Measurements from ENCODE around the gene RPS6KA3.
"Not testable (repeated sequence)": the region's sequence is repeated elsewhere in the genome, so short reads cannot be mapped to it uniquely, and the experiment has no call there.

RPS6KA3 gene

DNA sequence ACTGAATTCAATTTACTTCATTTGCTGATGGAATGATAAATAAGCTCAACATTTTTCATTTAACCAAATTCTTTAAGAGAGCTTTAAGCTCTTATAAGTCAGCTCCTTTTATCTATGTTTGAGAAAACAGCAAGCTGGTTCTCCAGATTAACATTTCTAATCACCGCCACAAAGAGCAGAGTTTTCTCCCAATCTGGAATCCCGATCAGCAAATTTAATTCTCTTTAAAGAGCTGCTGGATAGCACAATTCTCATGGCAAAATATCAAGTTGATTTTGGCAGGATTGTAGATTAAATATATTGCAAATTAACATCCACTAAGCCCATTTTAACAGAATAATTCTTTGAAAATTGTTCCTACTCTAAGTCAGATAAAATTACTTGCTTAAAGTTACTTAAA, 48.8 kb downstream of the RPS6KA3 start:
- DNase-seq: no peak

DNA sequence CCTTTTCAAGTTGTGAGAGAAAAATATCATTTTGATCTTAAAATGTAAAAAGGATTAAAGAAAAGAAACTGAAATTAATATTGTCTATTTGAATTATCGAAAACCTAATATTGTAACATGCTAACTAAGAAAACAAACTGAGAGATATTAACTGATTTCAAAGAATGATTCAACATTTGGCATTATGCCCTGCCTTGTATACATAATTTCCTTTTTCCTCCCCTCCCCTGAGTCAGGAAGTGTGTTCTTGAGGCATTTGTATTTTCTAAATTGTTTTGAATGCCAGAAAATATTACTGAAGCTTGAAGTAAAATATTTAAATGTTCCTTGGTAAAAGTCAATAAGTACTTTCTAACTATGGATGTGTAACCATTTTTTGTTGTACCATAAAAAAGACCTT, 49.4 kb downstream of the RPS6KA3 start:
- DNase-seq: no peak

DNA sequence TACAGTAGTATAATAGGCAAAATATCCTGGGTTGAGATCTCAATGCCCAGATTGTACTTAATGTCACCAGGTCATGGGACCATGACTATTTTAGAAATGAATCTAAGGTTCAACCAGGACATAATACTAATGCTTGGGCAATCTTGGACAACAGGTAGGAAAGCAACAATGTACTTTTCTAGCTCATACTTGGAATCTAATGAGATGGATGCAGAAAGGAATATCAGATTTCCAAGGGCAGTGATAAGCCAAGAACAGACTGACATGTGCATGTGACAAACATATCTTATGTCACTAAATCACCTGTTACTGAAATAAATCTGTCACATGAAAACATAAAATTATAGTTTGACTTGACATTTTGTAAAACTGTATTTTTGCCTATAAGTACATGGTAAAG, 51.1 kb downstream of the RPS6KA3 start:
- DNase-seq: no peak

DNA sequence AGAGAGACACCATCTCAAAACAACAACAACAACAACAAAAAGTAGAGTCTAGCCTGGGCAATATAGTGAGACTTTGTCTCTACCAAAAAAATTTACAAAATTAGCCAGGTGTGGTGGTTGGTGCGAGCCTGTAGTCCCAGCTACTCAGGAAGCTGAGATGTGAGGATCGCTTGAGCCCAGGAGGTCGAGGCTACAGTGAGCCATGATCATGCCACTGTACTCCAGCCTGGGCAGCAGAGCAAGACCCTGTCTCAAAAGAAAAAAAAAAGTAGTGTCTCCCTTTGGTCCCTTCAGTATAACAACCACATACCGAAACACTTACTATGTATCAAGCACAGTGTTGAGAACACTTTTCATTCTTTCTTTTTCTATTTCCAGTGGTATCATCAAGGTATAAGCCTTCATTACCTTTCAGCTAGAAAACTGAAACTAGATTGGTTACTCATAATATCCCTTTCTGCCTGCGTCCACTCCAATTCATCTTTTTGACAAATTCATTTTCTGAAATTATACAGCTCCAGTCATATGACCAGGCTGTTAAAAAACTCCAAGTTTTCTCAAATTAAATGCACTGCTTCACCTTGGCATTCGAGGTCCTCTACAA, 54.1 kb downstream of the RPS6KA3 start:
- DNase-seq: no peak

DNA sequence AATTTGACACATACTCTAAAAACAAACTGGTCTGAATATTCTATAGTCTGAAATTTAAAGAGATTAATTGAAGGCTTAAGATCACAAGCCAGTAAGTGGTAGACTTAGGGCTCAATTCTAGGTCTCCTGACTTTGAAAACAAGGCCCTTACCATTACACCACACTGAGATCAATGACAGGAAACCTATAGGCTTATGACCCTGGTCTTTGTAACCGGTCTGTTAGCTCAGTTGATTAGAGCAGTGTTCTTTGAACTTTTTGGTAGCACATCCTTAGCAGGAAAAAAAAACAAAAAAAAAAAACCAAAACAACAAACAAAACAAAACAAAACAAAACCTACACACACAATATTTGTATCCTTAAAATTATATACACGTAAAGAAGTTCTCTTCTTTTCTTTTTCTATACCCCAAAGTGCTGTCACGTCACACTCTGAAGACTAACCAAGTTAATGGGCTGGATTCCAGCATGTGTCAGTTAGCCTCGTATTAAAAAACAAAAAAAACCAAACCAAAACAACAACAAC, 55.4 kb downstream of the RPS6KA3 start:
- DNase-seq: no peak

DNA sequence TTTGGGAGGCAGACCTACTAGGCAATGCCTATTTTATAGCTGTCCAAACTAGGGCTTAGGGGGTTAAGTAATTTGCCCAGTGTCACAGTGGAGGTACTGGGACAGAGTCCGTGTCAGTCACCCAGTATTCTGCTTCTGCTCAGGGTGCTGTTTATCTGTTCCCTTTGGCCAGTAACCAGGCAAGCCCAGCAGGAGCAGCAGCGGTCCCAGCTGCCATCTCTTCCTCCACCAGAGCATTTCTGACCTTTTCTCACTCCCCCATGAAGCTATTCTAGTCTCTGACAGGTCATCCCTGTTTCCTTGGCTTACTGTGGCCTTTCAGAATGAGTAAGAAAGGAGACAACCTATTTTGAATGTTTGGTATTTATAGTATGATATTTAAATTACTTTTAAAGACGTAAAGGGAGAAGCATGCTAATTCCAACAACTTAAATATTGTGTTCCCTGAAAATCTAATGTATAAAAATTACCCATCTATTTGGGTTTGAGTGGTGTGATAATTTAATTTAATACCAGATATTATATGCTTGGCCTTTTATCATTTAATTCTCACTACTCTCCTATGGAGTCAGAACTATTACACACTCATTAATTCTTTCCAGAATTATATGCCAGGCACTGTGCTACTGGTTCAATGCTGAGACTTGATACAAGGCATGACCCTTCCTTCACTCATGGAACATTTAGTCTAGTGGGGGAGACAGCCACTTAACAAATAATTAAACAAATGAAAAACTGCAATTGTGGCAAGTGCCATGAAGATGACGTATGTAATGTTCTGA, 60.6 kb downstream of the RPS6KA3 start:
- DNase-seq: no peak

DNA sequence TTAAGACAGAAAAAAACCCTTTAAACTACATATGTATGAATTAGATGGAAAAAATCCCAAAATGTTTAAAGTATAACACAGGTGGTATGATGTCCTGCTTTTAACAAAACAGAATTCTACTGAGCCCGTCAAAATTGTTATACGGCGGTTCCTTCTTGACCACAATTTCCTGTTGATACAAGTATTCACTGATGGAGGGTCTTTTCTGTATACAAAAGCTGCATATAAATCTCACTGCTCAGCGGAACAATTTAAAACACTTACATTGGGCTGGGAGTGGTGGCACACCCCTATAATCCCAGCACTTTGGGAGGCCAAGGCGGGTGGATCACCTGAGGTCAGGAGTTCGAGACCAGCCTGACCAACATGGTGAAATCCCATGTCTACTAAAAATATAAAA, 62.4 kb downstream of the RPS6KA3 start:
- DNase-seq: no peak

DNA sequence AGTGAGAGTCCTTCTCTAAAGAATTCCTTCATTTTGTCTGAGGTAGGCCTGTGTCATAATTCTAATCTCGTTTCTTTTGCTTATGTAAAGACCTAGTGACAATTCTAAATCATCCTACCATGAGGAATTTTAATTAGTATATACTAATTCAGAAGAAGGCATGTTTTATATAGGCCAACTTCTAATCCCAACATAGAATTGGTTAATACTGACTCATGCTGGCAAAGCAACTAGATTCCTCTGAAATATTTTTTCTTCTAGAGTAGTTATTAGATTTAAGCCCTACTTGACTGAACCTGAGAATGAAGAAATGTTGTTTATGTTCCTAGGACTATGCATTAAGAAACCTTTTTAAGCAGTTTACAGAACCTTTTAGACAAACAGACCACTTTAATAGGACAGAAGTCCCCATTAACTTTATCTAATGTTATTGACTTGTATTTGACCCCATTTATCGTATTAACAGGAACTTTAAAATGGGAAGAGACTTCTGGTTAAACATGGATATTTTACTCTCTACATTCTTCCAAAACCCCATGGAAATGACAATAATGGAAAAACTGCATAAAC, 69.0 kb downstream of the RPS6KA3 start:
- no peak for DNase-seq

DNA sequence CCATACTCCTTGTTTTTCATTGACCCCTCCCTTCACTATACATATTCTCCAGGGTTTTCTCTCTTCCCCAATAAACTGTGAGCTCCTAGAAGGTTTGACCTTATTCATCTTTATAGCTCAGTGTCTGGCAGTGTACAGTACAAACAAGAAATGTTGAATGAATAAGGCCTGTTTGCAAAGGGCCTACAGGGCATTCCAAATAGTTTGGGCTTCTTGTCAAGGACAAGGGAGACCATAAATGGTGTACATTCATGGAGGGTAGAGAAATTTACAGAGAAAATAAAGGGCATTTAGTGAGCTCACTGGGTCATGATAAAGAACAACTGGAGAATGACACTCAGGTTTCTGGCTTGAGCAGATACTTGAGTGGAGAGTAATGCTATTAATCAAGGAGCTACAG, 77.5 kb downstream of the RPS6KA3 start:
- no peak for DNase-seq

DNA sequence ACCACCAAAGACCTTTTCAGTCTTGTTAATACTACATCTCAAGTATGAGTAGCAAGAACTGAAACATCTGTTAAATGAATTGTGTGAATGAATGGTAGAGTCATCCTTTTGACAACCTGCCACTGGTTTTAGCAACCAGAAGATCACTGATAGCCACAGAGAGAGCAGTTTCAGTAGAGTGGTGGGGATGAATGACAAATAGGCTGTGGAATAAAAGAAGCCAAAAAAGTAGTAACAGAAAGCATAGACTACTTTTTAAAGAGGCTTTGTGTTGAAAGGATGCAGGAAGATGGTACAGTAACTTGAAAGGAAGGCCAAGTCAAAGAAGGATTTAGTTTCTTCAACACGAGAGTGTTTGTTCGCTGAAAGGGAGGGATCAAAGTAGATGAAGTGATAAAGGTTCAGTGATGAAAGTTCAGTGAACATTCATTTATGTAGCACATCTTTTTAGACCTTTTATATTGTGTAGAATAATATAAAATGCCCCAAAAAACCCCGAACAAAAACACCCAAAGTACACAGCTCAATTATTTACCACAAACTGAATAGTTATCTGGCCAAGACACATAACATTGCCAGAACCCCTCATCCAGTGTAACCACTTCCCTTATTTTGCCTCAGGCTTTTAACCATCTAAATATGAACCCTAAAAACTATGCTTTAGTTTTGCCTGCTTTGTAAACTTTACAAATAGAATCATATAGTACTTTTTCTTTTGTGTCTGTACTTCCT, 84.9 kb downstream of the RPS6KA3 start:
- no peak for DNase-seq

DNA sequence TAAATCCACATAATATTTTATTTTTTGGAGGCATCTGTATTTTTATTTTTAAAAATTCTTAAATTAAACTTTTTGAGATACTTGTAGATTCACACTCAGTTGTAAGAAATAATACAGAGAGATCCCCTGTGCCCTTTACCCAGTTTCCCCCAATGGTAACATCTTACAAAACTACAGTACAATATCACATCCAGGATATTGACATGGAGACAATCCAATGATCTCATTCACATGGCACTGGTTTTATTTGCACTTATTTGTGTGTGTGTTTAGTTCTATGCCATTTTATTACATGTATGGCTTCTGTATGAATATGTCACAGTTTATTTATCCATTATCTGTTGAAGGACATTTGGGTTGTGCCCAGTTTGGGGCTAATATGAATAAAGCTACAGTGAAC, 89.6 kb downstream of the RPS6KA3 start:
- DNase-seq: no peak

DNA sequence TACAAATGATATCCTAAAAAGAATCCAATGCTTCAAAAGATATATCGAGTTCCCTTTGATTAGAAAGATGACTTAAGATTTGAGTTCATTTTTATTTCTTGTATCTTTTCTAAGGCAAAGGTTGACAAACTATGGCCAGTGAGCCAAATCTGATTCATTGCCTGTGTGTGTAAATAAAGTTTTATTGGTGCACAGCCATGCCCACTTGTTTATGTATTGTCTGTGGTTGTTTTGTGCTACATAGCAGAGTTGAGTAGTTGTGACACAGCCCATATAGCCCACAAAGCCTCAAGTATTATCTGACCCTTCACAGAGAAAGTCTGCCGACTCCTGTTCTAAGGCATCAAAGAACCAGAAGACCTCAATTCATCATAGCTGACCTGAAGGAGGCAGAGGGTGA, 92.9 kb downstream of the RPS6KA3 start:
- no peak for DNase-seq

DNA sequence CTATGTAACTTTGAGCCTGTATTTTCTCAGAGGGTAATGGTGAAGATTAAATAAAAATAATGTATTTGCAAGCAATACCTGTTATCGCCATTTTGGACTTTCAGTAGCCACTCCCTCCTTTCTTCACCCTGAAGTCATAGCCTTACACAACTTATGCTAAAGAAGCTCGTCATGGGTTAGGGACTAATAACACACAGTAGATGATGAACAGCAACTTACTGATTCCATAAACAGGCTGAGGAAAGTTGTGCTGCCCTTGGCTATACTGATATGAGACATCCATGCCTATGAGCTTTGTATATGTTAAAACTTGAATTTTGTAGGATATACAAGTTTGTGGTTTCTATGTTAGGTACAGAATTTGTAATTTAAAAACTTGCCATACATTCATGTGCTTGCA, 93.4 kb downstream of the RPS6KA3 start:
- no peak for DNase-seq

DNA sequence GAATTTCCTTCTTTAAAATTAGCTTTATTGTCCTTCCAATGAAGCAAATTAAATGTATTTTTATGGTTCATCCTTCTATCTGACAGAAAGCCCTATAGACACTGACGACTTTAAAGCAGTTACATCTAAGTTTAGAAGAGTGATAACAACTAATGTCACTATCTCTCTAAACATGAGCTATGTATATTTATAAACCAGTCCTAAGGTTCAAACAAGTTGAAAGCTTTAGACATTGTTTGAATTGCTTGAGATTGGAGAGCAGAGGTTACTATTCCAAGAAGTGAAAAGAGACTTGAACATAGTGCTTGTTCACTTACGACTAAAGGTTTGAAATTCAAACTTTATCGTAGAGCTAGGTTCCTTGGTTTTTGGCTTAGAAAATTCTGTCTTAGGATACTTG, 94.8 kb downstream of the RPS6KA3 start:
- no peak for DNase-seq

DNA sequence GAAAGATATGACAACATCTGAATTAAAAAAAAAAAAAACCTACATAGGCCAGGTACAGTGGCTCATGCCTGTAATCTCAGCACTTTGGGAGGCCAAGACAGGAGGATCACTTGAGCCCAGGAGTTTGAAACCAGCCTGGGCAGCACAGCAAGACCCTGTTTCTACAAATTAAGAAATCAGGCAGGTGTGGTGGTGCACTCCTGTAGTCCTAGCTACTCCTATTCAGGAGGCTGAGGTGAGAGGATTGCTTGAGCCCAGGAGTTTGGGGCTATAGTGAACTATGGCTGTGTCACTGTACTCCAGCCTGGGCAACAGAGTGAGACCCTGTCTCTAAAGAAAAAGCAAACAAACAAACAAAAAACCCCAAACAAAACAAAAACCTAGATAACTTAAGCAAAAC, 104.2 kb downstream of the RPS6KA3 start:
- not testable (repeated sequence) for DNase-seq

DNA sequence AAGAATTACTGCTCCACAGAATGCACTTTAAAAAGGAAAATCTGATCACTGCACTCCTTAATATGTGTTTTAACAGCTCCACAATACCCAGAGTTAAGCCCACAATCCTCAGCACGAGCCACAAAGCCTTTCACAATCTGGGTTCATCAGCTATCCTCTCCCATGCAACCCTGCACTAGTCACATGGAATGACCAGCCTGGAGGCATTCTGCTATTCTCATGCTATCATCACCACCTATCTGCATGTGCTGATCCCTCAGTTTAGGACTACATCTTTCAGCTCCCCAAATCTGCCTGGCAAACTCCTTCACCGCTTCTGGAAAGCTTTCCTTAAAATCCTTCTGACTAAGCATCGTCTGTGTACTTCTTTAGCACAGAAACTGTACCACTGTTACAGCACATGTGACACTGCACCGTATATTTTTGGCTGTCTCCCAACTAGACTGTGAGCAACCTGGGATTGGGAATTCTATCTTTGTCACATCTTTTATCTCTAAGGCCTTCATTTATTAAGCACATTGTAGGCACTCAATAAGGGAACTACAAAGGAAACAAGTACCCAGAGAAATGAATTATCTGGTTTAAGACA, 106.8 kb downstream of the RPS6KA3 start:
- DNase-seq: no peak

DNA sequence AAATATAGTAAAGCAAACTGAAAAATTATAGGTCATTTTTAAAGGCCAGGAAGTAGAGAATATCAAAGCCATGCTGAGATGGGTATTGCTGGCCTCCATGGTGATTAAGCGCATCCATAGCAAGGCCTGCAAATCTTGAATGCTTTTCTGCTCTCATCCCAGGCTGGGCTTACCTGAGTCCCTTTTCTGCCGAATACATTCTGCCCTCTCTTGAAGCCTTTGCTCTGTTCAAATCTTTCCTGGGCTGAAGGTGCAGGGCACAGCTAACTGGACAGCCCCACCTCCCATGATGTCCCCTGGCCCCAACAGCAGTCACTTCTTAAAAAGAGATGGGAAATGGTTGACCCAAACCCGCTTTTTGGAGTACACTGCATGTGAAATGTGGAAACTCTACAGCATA, 115.0 kb downstream of the RPS6KA3 start:
- no peak for DNase-seq

DNA sequence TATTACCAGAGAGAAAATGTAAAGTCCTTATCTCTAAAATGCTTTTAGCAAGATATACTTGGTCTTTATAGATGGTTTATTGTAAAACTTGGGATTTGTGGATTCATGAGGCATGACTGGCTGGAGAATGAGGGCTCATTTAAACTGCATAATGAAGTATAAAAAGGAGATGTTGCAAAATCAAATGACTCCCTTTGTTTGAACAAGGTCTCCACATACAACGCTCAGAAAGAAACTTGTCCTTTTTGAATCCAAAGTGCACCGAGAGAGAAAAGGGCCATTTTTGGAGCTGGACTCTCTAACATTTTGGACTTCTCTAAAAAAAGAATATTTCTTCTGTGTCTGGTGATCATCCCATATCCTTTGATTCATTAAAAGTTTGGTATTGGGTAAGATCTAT, 117.4 kb downstream of the RPS6KA3 start:
- no peak for DNase-seq

DNA sequence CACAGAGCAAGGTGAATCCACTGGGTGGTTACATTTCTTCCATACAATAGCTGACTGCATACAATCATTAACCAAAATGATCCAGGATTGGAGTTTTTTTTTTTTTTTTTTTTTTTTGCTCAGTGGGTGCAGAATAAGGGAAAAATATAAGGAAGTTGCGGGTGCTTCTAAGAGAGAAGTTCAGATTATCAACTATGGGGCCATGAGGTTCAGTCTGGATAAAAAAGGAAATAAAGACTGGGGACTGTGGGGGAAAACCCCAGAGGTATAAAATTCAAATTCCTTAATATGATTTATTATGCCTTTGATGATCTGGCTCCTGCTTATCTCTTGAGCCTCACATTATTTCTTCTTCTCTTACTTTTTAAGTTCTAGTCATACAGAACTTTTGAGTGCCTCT, 119.1 kb downstream of the RPS6KA3 start:
- no peak for DNase-seq

DNA sequence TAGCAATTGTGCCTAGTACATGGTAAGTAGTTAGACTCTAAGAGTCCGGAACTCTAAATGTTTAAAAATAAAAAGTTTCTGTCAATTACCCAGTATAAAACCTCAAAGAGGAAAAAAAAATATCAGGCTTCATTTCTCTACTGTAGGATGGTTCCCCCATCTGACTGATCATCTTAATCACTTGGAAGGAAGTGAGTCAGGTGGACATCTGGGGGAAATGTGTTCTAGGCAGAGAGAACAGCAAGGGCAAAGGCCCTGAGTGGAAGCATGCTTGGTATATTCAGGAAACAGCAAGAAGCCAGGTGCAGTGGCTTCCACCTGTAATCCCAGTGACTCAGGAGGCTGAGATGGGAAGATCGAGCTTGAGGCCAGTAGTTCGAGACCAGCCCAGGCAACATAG, 122.2 kb downstream of the RPS6KA3 start:
- DNase-seq: peak; percentile 0

DNA sequence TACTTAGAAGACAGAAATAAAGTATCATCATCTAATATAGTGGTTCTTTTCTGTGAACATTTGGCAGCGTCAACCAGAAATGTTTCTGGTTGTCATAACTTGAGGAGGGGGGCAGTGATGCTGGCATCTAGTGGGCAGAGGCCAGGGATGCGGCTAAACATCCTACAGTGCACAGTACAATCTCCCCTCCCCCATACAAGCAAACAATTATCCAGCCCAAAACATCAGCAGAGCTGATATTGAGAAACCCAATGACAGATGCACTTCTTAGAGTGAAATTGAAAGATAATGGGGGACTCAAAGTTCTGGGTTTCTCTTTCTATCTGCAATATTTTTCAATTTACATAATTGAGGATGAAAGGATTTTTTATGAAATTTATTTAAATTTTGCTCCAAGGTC, 123.1 kb downstream of the RPS6KA3 start:
- no peak for DNase-seq

DNA sequence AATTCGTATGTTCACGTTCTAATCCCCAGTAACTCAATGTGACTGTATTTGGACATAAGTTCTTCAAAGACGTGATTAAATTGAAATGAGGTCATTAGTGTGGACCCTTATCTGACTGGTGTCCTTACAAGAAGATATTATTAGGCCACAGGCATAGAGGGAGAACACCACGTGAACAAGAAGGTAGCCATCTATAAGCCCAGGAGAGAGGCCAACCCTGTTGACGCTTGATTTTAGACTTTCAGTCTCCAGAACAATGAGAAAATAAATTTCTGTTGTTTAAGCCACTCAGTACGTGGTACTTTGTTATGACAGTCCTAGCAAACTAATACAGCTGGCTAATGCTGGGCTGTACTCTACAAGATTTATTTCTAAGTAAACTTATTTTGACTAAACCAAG, 123.6 kb downstream of the RPS6KA3 start:
- no peak for DNase-seq

Measured in stimulated activated naive CD4-positive, alpha-beta T cell treated with Interleukin-2 at 50 U/mL for 16 hours (primary cell).